HL-60/S4 treated with retinoic acid at 250 ng/mL for 4 days and 3 days (cell line): ENCODE measurements around the gene TRIM49D2.
"Not testable (repeated sequence)": the region's sequence is repeated elsewhere in the genome, so short reads cannot be mapped to it uniquely, and the experiment has no call there.

Experiments
- in situ Hi-C: fragments of 300-500 bp; cut with MboI; formaldehyde crosslinking; loops from 2 replicates; pipeline ENCODE4 v1.7.0; 2022; ENCODE audit warnings: low sequenced_read_pairs

Gene TRIM49D2, protein sequence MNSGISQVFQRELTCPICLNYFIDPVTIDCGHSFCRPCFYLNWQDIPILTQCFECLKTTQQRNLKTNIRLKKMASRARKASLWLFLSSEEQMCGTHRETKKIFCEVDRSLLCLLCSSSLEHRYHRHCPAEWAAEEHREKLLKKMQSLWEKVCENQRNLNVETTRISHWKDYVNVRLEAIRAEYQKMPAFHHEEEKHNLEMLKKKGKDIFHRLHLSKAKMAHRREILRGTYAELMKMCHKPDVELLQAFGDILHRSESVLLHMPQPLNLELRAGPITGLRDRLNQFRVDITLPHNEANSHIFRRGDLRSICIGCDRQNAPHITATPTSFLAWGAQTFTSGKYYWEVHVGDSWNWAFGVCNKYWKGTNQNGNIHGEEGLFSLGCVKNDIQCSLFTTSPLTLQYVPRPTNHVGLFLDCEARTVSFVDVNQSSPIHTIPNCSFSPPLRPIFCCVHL

DNA sequence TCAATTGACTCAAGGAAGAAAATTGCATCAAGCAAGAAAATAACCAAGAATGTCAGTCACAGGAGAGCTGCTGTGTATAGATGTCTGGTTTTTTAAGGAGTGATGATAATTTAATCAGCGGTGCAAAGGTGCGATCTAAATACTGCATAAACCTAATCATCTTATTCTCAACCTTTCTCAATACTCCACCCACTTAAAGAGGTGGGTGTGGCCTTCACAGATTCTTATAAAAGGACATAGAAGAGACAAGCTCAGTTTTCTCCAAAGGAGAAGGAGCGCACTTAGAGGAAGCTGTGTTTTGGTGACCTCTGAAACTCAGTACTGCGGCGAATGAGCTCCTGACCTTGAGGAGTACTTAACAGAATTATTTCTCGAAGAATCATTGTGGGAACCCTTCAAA is at the start of gene TRIM49D2:
TRIM49D2 (plus strand) TSS at position 301 of the 400 bp plus-strand sequence. CDS start 2,698 bp downstream, outside the sequence.
- in situ Hi-C loops, result not testable (repeated sequence)

DNA sequence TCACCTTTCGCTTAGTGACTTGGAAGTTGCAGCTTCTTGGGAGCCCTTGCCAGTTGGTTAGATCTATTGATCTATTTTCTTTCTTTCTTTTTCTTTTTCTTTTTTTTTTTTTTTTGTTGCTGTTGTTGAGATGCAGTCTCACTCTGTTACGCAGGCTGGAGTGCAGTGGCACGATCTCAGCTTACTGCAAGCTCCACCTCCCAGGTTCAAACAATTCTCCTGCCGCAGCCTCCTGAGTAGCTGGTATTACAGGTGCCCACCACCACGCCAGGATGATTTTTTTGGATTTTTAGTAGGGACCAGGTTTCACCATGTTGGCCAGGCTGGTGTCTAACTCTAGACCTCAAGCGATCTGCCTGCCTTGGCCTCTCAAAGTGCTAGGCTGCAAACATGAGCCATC is 46.4 kb upstream of the TRIM49D2 start:
- in situ Hi-C loops, result not testable (repeated sequence)

DNA sequence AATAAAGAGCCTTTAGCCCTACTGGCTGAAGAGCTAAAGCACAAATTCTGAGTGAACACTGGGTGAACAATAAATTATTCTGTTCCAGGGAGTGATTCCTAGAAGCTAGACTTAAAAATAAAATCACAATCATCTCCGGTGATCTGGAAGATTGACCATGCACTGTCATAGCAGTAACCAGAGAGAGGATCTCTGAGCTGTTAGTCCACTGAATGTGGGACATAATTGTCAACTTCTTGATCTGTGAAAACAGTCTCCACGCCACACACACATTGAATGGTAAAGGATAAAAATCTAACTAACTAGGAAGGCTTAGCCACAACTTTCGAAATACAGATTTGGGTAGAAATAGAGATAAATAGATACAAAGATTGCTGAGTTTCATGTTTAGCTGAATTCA is 30.6 kb upstream of the TRIM49D2 start:
- in situ Hi-C loops, result not testable (repeated sequence)

DNA sequence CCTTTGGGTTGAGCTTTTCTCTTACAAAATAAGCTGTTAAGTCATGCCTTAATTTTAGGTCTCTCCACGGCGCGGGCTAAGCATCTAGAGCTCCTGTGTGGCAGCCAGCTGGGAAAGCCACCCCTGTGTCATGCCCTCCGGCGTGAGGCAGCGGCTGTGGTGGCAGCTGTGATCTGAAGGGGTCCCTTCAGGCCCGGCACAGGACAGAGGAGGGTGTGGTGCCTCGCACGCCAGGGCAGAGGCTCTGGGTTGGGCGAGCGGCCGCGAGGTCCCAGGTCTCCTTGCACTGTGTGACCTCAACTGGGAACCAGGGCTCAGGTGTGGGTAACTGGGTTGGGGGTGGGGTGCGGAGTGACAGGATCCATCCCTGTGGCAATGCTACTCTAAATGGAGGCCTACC is 23.1 kb upstream of the TRIM49D2 start:
- in situ Hi-C loops, result not testable (repeated sequence)

DNA sequence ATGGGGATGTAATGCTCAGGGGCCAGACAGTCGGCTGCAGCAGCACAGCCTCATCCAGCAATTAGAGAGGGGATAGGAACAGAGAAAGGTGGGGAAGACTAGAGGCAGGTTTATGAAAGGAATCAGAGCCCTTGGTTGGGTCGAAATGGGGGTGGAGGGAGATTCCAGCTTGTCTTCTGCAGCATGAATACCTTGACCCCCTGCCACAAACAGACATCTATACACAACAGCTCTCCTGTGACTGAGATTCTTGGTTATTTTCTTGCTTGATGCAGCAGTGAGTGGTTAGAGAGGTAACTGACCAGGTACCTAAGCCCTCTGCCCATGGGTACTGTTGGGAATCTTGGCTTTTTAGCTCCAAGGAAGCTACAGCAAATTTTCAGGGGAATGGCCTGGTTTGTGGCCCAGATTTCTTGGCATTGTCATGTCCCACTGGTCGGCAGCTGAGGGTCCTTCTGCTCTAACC is 1.6 kb upstream of the TRIM49D2 start, which contains the start of gene TRIM49D1:
TRIM49D1 (minus strand) TSS at position 51 of the 466 bp plus-strand sequence. CDS start 4,535 bp downstream, outside the sequence.
- in situ Hi-C loops, result no loop called here

DNA sequence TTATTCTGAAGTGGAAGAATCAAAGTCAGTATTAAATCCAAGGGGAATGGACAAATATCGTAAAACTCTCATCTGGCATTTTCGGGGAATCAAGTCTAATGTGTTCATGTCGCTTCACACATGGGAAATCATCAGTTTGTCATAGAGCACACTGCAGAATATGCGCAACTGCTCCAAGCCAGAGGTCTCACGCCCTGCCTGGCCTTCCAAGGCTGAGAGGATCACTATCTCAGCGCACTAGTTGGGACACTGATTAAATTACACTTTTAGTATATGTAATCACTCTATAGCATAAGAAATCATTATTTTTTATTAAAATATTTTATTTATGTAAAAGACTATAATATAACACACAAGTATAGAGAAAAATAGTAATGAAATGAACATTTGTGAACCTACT is 37.0 kb downstream of the TRIM49D2 start:
- in situ Hi-C loops, result not testable (repeated sequence)

DNA sequence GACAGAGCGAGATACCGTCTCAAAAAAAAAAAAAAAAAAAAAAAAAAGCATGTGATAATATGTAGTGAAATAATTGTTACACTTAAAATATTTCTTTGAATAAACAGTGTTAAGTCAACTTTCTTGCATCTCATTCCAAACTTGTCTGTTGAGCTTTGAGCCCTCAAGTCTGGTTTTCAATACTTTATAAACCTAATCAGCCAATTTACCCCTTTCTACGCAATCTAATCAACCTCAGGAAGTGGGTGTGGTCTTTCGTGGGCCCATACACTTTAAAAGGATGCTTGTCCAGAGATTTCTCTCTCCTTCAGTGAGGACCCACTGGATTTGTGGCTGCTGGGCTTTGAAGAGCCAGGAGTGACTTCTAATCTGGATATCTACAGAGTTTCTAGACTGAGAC is 41.9 kb downstream of the TRIM49D2 start, which contains the start of gene TRIM64:
TRIM64 (plus strand) TSS at position 301 of the 400 bp plus-strand sequence. CDS start 2,467 bp downstream, outside the sequence.
- in situ Hi-C loops, result not testable (repeated sequence)
